IMR-90 (cell line): ENCODE results near the gene LAMTOR3. TPM values are rescaled to one million over a fixed set of nuclear protein-coding genes. Genes with fewer than 3 reads are reported as not detected.

ENCODE experiments used
- ATAC-seq: fragments of 200-7000 bp; cut with Tn5 transposase; 2 replicates; pipeline ENCODE4 v1.9.1; 2020; ENCODE audit warnings: low read depth, mild to moderate bottlenecking, moderate library complexity
- BruUV-seq: library from RNA; stranded (reverse); fragments of 400-500 nt; replicated peaks from 2 replicates; lab custom pipeline; 2021; lab: Mats Ljungman, UMichigan
- CTCF ChIA-PET: fragments of 300-600 bp; formaldehyde crosslinking; extraction: SDS; loops from one replicate; lab custom pipeline; 2021; ENCODE audit warnings: antibody characterized with exemption; lab: Yijun Ruan, JAX
- POLR2A ChIA-PET: fragments of 300-600 bp; sonication (Branson Sonifier 250); formaldehyde crosslinking; loops from one replicate; lab custom pipeline; 2022; ENCODE audit warnings: antibody characterized with exemption; ENCODE audit not compliant: unreplicated experiment; lab: Charles Lee
- DNase-seq: peaks from one replicate; pipeline ENCODE4 v3.0.0; 2013
- H2AFZ ChIP-seq: replicated peaks from 2 replicates; pipeline ENCODE3; 2013; ENCODE audit warnings: low read length, mild to moderate bottlenecking; ENCODE audit not compliant: poor library complexity
- H2AK5ac ChIP-seq: 2 replicates; pipeline ENCODE4 v1.6.1; 2013; ENCODE audit warnings: low read depth, low read length, inconsistent platforms
- H2AK9ac ChIP-seq: replicated peaks from 2 replicates; pipeline ENCODE3; 2013; ENCODE audit warnings: mild to moderate bottlenecking, low read depth, low read length, moderate library complexity; ENCODE audit not compliant: poor library complexity
- H2BK120ac ChIP-seq: 2 replicates; pipeline ENCODE4 v1.6.1; 2013; ENCODE audit warnings: low read depth, low read length, inconsistent platforms
- H2BK15ac ChIP-seq: 3 replicates; pipeline ENCODE4 v1.6.1; 2013; ENCODE audit warnings: low read depth, low read length, inconsistent platforms
- H2BK20ac ChIP-seq: 2 replicates; pipeline ENCODE4 v1.6.1; 2013; ENCODE audit warnings: low read depth, mild to moderate bottlenecking, inconsistent platforms, low read length, moderate library complexity
- H2BK5ac ChIP-seq: 2 replicates; pipeline ENCODE4 v1.6.1; 2013; ENCODE audit warnings: mild to moderate bottlenecking, low read depth, low read length, inconsistent platforms; ENCODE audit not compliant: poor library complexity, severe bottlenecking
- H3K14ac ChIP-seq: replicated peaks from 2 replicates; pipeline ENCODE4 v1.6.1; 2013; ENCODE audit warnings: low read depth, low read length, inconsistent platforms
- H3K18ac ChIP-seq: 2 replicates; pipeline ENCODE4 v1.6.1; 2013; ENCODE audit warnings: low read depth, low read length, control low read depth
- H3K23ac ChIP-seq: 2 replicates; pipeline ENCODE4 v1.6.1; 2013; ENCODE audit warnings: low read depth, low read length, inconsistent platforms
- H3K27ac ChIP-seq: 2 replicates; pipeline ENCODE4 v1.5.1; 2013; ENCODE audit warnings: mild to moderate bottlenecking, control low read depth, low read length; ENCODE audit not compliant: insufficient read depth
- H3K27me3 ChIP-seq: 2 replicates; pipeline ENCODE4 v1.6.1; 2013; ENCODE audit warnings: low read length; ENCODE audit not compliant: control insufficient read depth, insufficient read depth
- H3K36me3 ChIP-seq: 2 replicates; pipeline ENCODE4 v1.6.1; 2013; ENCODE audit warnings: low read length, mixed read lengths; ENCODE audit not compliant: control insufficient read depth, insufficient read depth
- H3K4ac ChIP-seq: 2 replicates; pipeline ENCODE4 v1.6.1; 2013; ENCODE audit warnings: low read depth, low read length, inconsistent platforms
- H3K4me1 ChIP-seq: 2 replicates; pipeline ENCODE4 v1.6.1; 2013; ENCODE audit warnings: low read length, mixed read lengths; ENCODE audit not compliant: control insufficient read depth, insufficient read depth
- H3K4me2 ChIP-seq: 2 replicates; pipeline ENCODE4 v1.6.1; 2013; ENCODE audit warnings: low read depth, mild to moderate bottlenecking, control low read depth, low read length, moderate library complexity
- H3K4me3 ChIP-seq: 2 replicates; pipeline ENCODE4 v1.5.1; 2013; ENCODE audit warnings: low read depth, mild to moderate bottlenecking, control low read depth, low read length, moderate library complexity; ENCODE audit not compliant: insufficient read depth
- H3K56ac ChIP-seq: 2 replicates; pipeline ENCODE4 v1.6.1; 2013; ENCODE audit warnings: low read length, inconsistent platforms; ENCODE audit not compliant: insufficient read depth; ENCODE audit errors: extremely low read depth
- H3K79me1 ChIP-seq, 2 experiments: 2 replicates each; pipeline ENCODE4 v1.6.1; 2013; ENCODE audit warnings: low read length in 2 of 2, inconsistent platforms in 1 of 2, low read depth in 1 of 2
- H3K9ac ChIP-seq: 2 replicates; pipeline ENCODE4 v1.6.1; 2013; ENCODE audit warnings: low read depth, low read length, control low read depth
- H3K9me1 ChIP-seq: 2 replicates; pipeline ENCODE4 v1.6.1; 2013; ENCODE audit warnings: low read length, inconsistent platforms; ENCODE audit not compliant: insufficient read depth
- H3K9me3 ChIP-seq: 2 replicates; pipeline ENCODE4 v1.6.1; 2013; ENCODE audit warnings: low read length; ENCODE audit not compliant: control insufficient read depth, insufficient read depth
- H4K20me1 ChIP-seq: 2 replicates; pipeline ENCODE4 v1.6.1; 2013; ENCODE audit warnings: low read length, inconsistent platforms; ENCODE audit not compliant: insufficient read depth
- H4K5ac ChIP-seq: 2 replicates; pipeline ENCODE4 v1.6.1; 2013; ENCODE audit warnings: mild to moderate bottlenecking, low read depth, low read length, control low read depth
- H4K8ac ChIP-seq, 2 experiments: 2 replicates each; pipeline ENCODE4 v1.6.1; 2013; ENCODE audit warnings: low read depth in 2 of 2, low read length in 2 of 2, control low read depth in 1 of 2, inconsistent platforms in 1 of 2
- H4K91ac ChIP-seq: 2 replicates; pipeline ENCODE4 v1.6.1; 2013; ENCODE audit warnings: low read depth, low read length, inconsistent platforms; ENCODE audit not compliant: insufficient read depth
- CEBPB ChIP-seq: IDR thresholded peaks from 2 replicates; pipeline ENCODE4 v1.6.1; 2012; ENCODE audit warnings: low read depth, low read length, improper control_type of control experiment
- MAFK ChIP-seq: IDR thresholded peaks from 2 replicates; pipeline ENCODE4 v1.6.1; 2012; ENCODE audit warnings: low read depth, low read length, improper control_type of control experiment
- WGBS, 2 experiments: methylation state at CpG; one replicate each; pipeline versions ENCODE4 v1.1.5 to v1.1.7; 2013; ENCODE audit warnings: missing lambda C conversion rate in 2 of 2; ENCODE audit not compliant: insufficient read length in 1 of 2; ENCODE audit errors: extremely low coverage in 2 of 2; 5-methylcytosine and 5-hydroxymethylcytosine counted together
- dilution Hi-C: fragments of 300-500 bp; cut with HindIII; formaldehyde crosslinking; loops from one replicate; pipeline ENCODE4 v1.14.3; 2018; ENCODE audit warnings: low sequenced_read_pairs; ENCODE audit not compliant: unreplicated experiment
- in situ Hi-C: fragments of 300-500 bp; cut with MboI; formaldehyde crosslinking; loops from 3 replicates; pipeline ENCODE4 v1.14.3; 2019; ENCODE audit warnings: low sequenced_read_pairs, inconsistent platforms, mixed read lengths
- intact Hi-C: fragments of 100-400 bp; cut with micrococcal nuclease; formaldehyde crosslinking; loops from 2 replicates; pipeline ENCODE4 v1.10.0; 2022
- polyA plus RNA-seq, 3 experiments: library from polyadenylated mRNA; depleted of rRNA; stranded (reverse); fragments of >200 nt; gene quantifications; 2 replicates each; pipeline ENCODE4 v1.2.3, GENCODE V29; 2012; ENCODE audit warnings: low replicate concordance in 1 of 3
- total RNA-seq: library from RNA; depleted of rRNA; stranded (reverse); fragments of >200 nt; gene quantifications from 2 replicates; pipeline ENCODE4 v1.2.3, GENCODE V29; 2012
- TF ChIP-seq, protein P1 (sequence below): fragments of 150-350 bp; IDR thresholded peaks from 2 replicates; pipeline ENCODE4 v1.6.1; 2016; ENCODE audit warnings: low read depth, mild to moderate bottlenecking, low read length, moderate library complexity, borderline replicate concordance
- TF ChIP-seq, protein P2 (sequence below): fragments of 150-350 bp; IDR thresholded peaks from 2 replicates; pipeline ENCODE4 v1.6.1; 2017; ENCODE audit warnings: mild to moderate bottlenecking, antibody characterized with exemption, low read length, low read depth

Gene LAMTOR3
- total and polyA plus RNA-seq, 2 of the 4 experiments (the other 2 are of a cell fraction): 28.6 to 35.7 TPM

DNA sequence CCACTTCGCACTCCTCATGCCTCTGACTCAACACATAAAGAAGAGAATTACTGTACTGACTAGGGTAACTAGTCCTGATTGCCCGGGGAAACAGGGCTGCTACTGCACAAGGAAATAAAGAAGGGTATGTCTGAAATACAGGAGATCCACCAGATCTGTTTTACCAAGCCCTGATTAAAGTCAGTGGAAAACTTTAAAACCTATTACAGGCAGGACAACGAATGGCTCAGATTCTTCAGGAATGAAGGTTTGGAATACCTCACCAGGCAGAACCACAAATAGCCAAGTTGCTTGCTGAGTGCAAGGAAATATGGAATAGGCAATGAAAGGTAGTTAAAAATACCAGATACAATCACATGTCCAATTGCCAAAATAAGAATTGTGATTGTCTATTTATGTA, 17.3 kb downstream of the LAMTOR3 start:
- WGBS, 2 experiments: no CpG with 5 or more reads among the region's 3 CpGs
- Histone ChIP-seq H2BK20ac (no peak overlapping the region), H2AK5ac (no peak overlapping the region), H3K18ac (no peak overlapping the region), H3K4me3 (no peak overlapping the region), H3K4ac (no peak overlapping the region), H3K56ac (no peak overlapping the region), H3K4me2 (no peak overlapping the region), H2AK9ac (no peak overlapping the region), H4K91ac (no peak overlapping the region), H3K9ac (no peak overlapping the region), H3K4me1 (no peaks in the 10 kb centered on the region), H3K36me3 (peaks cover 10% of the 10 kb centered on the region), H4K5ac (no peak overlapping the region), H2BK15ac (no peak overlapping the region), H3K79me1 (no peaks in the 10 kb centered on the region), H3K14ac (no peak overlapping the region), H3K9me3 (no peaks in the 10 kb centered on the region), H3K27ac (no peak overlapping the region), H2AFZ (no peak overlapping the region), H3K9me1 (no peaks in the 10 kb centered on the region), H4K8ac (no peak overlapping the region), H3K27me3 (no peaks in the 10 kb centered on the region), H2BK120ac (no peak overlapping the region), H3K23ac (no peak overlapping the region), H4K20me1 (no peaks in the 10 kb centered on the region), H2BK5ac (no peak overlapping the region)
- CTCF ChIA-PET: no interaction called here
- in situ Hi-C loops: no loop called here
- ATAC-seq (no peak), DNase-seq (no peak)
- dilution Hi-C loops: no loop called here
- TF ChIP-seq MAFK (no peak), CEBPB (no peak)
- TF ChIP-seq, protein P1, sequence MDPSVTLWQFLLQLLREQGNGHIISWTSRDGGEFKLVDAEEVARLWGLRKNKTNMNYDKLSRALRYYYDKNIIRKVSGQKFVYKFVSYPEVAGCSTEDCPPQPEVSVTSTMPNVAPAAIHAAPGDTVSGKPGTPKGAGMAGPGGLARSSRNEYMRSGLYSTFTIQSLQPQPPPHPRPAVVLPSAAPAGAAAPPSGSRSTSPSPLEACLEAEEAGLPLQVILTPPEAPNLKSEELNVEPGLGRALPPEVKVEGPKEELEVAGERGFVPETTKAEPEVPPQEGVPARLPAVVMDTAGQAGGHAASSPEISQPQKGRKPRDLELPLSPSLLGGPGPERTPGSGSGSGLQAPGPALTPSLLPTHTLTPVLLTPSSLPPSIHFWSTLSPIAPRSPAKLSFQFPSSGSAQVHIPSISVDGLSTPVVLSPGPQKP: no peak
- TF ChIP-seq, protein P2, sequence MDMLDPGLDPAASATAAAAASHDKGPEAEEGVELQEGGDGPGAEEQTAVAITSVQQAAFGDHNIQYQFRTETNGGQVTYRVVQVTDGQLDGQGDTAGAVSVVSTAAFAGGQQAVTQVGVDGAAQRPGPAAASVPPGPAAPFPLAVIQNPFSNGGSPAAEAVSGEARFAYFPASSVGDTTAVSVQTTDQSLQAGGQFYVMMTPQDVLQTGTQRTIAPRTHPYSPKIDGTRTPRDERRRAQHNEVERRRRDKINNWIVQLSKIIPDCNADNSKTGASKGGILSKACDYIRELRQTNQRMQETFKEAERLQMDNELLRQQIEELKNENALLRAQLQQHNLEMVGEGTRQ: no peak
- no TSS peak for BruUV-seq
- intact Hi-C loops: no loop called here
- POLR2A ChIA-PET: no interaction called here
